ENCODE results near the gene INSIG1. TPM values are rescaled to one million over a fixed set of nuclear protein-coding genes. Genes with fewer than 3 reads are reported as not detected.

The INSIG1 gene
- polyA plus RNA-seq, 1 donor from 2014 or later, result 28.5 TPM

DNA sequence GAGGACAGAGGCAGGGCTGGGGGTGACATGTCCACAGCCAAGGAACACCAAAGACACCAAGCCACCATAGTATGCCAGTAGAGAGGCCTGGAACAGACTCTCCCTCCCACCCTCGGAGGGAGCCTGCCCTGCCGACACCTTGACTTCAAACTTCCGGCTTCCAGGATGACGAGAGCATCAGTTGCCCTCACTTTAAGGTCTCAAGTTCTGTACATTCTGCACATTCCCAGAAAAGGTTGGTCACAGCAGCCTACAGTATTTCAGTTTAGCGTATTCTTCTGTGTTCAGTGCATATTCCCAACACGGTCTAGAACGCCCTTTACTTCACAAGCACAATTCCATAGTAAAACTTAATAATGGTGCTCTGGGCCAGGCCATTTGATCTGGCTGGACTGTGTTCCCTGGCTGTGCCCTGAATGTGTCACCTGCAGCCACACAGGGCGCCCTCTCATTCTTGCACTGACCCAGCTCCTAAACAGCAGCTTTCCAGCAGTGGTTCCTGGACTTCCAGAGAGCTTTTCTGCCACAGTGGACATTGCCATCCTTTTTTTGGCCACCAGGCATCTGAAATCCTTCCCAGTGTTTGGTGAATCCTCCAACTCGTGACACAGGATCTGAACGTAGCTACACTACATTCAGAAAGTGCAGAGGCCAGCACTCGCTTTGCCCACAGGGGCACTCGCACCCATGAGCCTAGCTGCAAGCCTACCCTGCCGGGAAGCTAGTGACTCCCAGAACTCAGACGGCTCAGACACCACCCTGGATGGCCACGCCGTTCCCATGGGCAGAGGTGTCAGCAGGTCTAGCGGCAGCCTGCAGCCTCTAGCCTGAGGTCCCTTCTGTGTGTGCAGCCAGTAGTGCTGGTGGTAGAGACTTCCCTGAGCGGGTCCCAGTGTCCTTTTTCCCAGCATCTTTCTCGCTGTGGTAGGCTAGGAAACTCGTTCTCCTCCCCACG is 36.4 kb upstream of the INSIG1 start:
- Mint-ChIP-seq H3K27ac (no peak overlapping the region), H3K36me3 (no peaks in the 10 kb centered on the region), H3K4me3 (no peak overlapping the region), H3K27me3 (no peaks in the 10 kb centered on the region), H3K4me1 (peaks cover 0 to 2% (median 0%) of the 10 kb centered on the region in 3 donors), H3K9me3 (peaks cover 0 to 1% (median 0%) of the 10 kb centered on the region in 3 donors)

GRCh38 chr7:155262031-155262430 is 35.6 kb upstream of the INSIG1 start:
- Mint-ChIP-seq H3K27me3 (no peaks in the 10 kb centered on the region), H3K4me3 (no peak overlapping the region), H3K4me1 (peaks cover 0 to 2% (median 0%) of the 10 kb centered on the region in 3 donors), H3K27ac (no peak overlapping the region), H3K36me3 (no peaks in the 10 kb centered on the region), H3K9me3 (peaks cover 0 to under 1% (median 0%) of the 10 kb centered on the region in 3 donors)

DNA sequence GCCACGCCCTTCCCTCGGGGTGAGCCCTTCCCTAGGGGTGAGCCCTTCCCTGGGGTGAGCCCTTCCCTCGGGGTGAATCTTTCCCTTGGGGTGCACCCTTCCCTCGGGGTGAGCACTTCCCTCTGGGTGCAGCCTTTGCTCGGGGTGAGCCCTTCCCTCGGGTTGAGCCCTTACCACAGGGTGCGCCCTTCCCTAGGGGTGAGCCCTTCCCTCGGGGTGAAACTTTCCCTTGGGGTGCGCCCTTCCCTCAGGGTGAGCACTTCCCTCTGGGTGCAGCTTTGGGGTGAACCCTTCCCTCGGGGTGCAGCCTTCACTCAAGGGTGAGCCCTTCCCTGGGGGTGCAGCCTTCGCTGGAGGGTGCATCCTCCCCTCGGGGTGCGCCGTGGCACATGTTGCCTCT is 34.6 kb upstream of the INSIG1 start:
- no peaks in the 10 kb centered on the region for H3K9me3 Mint-ChIP-seq
- no peak overlapping the region for H3K27ac Mint-ChIP-seq
- H3K36me3 Mint-ChIP-seq, result no peaks in the 10 kb centered on the region
- peaks cover 0 to 1% (median 0%) of the 10 kb centered on the region in 3 donors for H3K4me1 Mint-ChIP-seq
- no peaks in the 10 kb centered on the region for H3K27me3 Mint-ChIP-seq
- no peak overlapping the region for H3K4me3 Mint-ChIP-seq

- Mint-ChIP-seq H3K9me3 (no peaks in the 10 kb centered on the region), H3K4me3 (no peak overlapping the region), H3K27me3 (no peaks in the 10 kb centered on the region)
Observed at GRCh38 chr7:155263581-155264143, 34.0 kb upstream of the INSIG1 start.

DNA sequence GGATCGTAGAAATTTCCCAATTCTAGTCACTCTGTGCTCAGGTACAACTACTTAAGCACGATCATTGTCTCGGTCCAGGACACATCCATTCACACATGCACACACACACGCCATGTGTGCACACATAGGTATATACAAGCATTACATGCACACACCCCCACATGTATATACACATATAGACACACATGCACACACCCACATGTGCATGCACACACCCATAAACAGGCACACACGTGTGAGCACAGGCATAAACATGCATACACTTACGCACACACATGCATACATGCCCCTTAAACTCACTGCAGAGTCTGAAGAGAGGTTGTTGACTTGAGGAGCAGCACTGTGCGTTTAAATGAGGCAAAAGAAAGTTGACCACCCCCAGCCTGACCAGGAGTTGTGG is 32.5 kb upstream of the INSIG1 start:
- no peaks in the 10 kb centered on the region for H3K36me3 Mint-ChIP-seq
- H3K27me3 Mint-ChIP-seq, result no peaks in the 10 kb centered on the region
- H3K4me1 Mint-ChIP-seq, result no peaks in the 10 kb centered on the region
- no peak overlapping the region for H3K4me3 Mint-ChIP-seq
- no peak overlapping the region for H3K27ac Mint-ChIP-seq
- H3K9me3 Mint-ChIP-seq, result no peaks in the 10 kb centered on the region

More at GRCh38 chr7:155263581-155264143, 34.0 kb upstream of the INSIG1 start:
- Mint-ChIP-seq H3K27ac (no peak overlapping the region), H3K36me3 (no peaks in the 10 kb centered on the region), H3K4me1 (no peaks in the 10 kb centered on the region)

GRCh38 chr7:155265961-155266360 is 31.7 kb upstream of the INSIG1 start:
- H3K36me3 Mint-ChIP-seq, result no peaks in the 10 kb centered on the region
- no peaks in the 10 kb centered on the region for H3K9me3 Mint-ChIP-seq
- H3K4me1 Mint-ChIP-seq, result no peaks in the 10 kb centered on the region
- no peak overlapping the region for H3K27ac Mint-ChIP-seq
- H3K4me3 Mint-ChIP-seq, result no peak overlapping the region
- H3K27me3 Mint-ChIP-seq, result peaks cover 2% of the 10 kb centered on the region

DNA sequence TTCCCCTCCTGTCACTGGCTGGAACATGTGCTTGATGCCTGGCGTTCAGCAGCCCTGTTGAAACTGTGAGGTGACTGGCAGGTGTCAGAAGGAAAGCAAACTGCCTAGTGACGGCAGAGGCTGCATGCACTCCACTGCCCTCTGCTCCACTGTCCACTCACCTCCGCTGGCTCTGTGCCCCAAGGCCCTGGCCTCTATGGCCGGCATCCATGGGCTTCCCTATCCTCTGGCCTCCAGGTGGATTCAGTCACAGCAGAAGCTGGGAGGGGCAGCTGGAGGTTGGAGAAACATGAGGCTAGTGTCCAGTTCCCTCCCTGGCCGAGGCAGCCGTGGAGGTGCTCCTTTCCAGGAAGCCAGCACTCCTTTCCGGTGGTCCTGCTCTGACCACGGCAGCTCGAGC is 31.2 kb upstream of the INSIG1 start:
- Mint-ChIP-seq H3K27ac (no peak overlapping the region), H3K36me3 (no peaks in the 10 kb centered on the region), H3K4me3 (no peak overlapping the region), H3K9me3 (no peaks in the 10 kb centered on the region), H3K27me3 (peaks cover 2% of the 10 kb centered on the region), H3K4me1 (no peaks in the 10 kb centered on the region)

GRCh38 chr7:155267023-155267422 is 30.7 kb upstream of the INSIG1 start:
- Mint-ChIP-seq H3K27me3 (peaks cover 4% of the 10 kb centered on the region), H3K36me3 (no peaks in the 10 kb centered on the region), H3K4me3 (no peak overlapping the region), H3K9me3 (no peaks in the 10 kb centered on the region), H3K27ac (no peak overlapping the region), H3K4me1 (no peaks in the 10 kb centered on the region)

- Mint-ChIP-seq H3K4me1 (no peaks in the 10 kb centered on the region), H3K9me3 (no peaks in the 10 kb centered on the region), H3K4me3 (no peak overlapping the region), H3K27ac (no peak overlapping the region), H3K36me3 (no peaks in the 10 kb centered on the region), H3K27me3 (peaks cover 4% of the 10 kb centered on the region)
Observed at GRCh38 chr7:155267436-155267835, 30.2 kb upstream of the INSIG1 start.

- H3K4me1 Mint-ChIP-seq, result no peaks in the 10 kb centered on the region
- no peak overlapping the region for H3K4me3 Mint-ChIP-seq
- H3K27me3 Mint-ChIP-seq, result peaks cover 6% of the 10 kb centered on the region
- no peaks in the 10 kb centered on the region for H3K9me3 Mint-ChIP-seq
- H3K36me3 Mint-ChIP-seq, result no peaks in the 10 kb centered on the region
- no peak overlapping the region for H3K27ac Mint-ChIP-seq
Observed at GRCh38 chr7:155268211-155268610, 29.5 kb upstream of the INSIG1 start.

GRCh38 chr7:155268921-155269650 is 28.6 kb upstream of the INSIG1 start:
- peaks cover 1% of the 10 kb centered on the region for H3K36me3 Mint-ChIP-seq
- no peaks in the 10 kb centered on the region for H3K9me3 Mint-ChIP-seq
- no peaks in the 10 kb centered on the region for H3K4me1 Mint-ChIP-seq
- no peak overlapping the region for H3K4me3 Mint-ChIP-seq
- peaks cover 10% of the 10 kb centered on the region for H3K27me3 Mint-ChIP-seq
- H3K27ac Mint-ChIP-seq, result no peak overlapping the region

DNA sequence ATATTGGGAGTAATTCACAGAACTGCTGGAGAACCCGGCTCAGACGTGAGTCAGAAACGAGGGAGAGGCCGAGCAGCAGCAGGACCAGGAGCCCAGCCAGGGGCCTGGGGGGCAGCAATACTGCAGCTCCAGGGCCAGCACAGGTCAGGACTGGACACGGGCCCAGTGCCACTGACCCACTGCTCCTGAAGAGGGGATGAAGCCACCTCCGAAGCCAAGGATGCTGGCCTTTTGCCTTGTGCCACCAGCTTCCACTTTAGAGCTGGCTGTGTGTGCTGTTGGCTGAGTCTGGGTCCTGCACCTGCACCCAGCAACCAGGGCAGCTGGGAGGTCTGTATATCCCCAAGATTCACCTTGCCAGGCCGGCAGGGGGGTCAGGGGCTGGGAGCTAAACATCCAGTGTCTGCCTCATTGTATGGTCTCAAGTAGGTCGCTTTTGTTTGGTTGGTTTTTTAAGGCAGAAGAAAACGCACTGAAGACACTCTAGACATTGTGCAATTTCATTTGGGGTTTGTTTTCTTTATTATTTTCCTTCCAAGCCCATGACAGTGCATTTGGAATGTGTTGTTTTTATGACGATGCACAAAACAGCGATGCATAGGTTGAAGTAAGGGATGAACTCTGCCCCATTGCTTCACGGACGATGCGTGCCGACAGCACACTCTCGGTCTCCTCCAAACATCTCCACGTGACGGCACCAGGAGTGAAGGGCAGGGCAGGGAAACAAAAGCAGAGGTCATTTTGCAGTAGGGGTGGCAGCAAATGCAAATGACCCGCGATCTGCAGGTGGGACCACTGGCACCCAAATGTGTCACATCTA is 27.7 kb upstream of the INSIG1 start:
- Mint-ChIP-seq H3K27me3 (peaks cover 13% of the 10 kb centered on the region), H3K4me3 (no peak overlapping the region), H3K4me1 (no peaks in the 10 kb centered on the region)

GRCh38 chr7:155270861-155271260 is 26.8 kb upstream of the INSIG1 start:
- Mint-ChIP-seq H3K27me3 (peaks cover 15% of the 10 kb centered on the region), H3K36me3 (peaks cover 1% of the 10 kb centered on the region), H3K9me3 (no peaks in the 10 kb centered on the region), H3K27ac (no peak overlapping the region), H3K4me1 (no peaks in the 10 kb centered on the region), H3K4me3 (no peak overlapping the region)

More for the DNA sequence above, 27.7 kb upstream of the INSIG1 start:
- no peaks in the 10 kb centered on the region for H3K9me3 Mint-ChIP-seq
- peaks cover 1% of the 10 kb centered on the region for H3K36me3 Mint-ChIP-seq
- H3K27ac Mint-ChIP-seq, result no peak overlapping the region

- no peak overlapping the region for H3K27ac Mint-ChIP-seq
- no peaks in the 10 kb centered on the region for H3K4me1 Mint-ChIP-seq
- H3K36me3 Mint-ChIP-seq, result peaks cover 1% of the 10 kb centered on the region
- no peak overlapping the region for H3K4me3 Mint-ChIP-seq
- H3K27me3 Mint-ChIP-seq, result peaks cover 29% of the 10 kb centered on the region
- H3K9me3 Mint-ChIP-seq, result no peaks in the 10 kb centered on the region
Observed at GRCh38 chr7:155274633-155275355, 22.9 kb upstream of the INSIG1 start.

Data from IgD-negative memory B cell (primary cell).